ENCODE results near the gene ERCC6L.
"Not testable (repeated sequence)": the region's sequence is repeated elsewhere in the genome, so short reads cannot be mapped to it uniquely, and the experiment has no call there.

ERCC6L gene

DNA sequence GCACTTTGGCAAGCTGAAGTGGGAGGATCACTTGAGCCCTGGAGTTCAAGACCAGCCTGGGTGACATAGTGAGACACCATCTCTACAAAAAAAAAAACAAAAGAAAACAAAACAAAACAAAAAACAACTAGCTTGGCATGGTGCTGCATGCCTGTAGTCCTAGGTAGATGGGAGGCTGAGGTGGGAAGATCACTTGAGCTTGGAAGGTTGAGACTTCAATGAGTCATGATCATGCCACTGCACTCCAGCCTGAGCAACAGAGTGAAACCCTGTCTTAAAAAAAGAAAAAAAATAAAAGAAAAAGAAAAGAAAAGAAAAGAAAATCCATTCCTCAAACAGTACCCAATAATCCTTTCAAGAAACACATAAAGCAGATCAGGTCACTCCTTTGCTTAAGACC, 14.9 kb upstream of the ERCC6L start:
- no peak for DNase-seq (ENCODE audit: low spot score)

DNA sequence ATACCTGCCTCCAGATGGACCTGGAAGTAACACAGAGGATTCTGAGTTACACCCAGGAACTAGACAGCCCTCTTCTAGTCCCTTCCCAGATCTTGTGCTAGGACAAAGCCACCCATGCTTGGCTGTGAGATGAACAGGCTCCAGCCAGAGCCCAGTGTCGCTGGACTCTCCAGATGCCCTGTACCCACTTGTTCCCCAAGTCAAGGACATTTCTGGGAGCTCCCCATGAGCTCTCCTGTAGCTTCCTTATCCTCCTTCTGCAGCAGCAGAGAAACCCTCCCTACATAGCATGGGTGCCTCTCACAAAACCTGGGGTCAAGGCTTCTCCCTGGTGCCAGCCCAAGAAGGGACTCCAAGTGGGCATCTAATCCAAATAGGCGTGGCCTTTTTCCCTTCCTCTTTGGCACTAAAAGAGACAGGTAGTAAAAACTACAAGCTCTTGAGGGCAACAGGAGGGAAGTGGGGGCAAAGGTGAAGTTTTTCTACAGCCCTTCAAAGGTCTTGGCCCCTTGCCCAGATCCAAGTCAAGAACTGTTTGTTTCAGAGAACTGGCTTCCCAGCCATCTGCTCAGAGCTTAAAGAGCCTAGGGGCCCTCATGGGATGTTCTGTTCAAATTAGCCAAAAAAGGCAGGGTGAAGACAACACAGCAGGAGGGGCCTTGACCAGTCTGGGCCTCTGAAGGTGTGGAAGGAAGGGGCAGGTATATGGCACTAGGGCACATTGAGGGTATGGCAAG, 8.5 kb upstream of the ERCC6L start:
- DNase-seq (ENCODE audit: low spot score), result no peak

DNA sequence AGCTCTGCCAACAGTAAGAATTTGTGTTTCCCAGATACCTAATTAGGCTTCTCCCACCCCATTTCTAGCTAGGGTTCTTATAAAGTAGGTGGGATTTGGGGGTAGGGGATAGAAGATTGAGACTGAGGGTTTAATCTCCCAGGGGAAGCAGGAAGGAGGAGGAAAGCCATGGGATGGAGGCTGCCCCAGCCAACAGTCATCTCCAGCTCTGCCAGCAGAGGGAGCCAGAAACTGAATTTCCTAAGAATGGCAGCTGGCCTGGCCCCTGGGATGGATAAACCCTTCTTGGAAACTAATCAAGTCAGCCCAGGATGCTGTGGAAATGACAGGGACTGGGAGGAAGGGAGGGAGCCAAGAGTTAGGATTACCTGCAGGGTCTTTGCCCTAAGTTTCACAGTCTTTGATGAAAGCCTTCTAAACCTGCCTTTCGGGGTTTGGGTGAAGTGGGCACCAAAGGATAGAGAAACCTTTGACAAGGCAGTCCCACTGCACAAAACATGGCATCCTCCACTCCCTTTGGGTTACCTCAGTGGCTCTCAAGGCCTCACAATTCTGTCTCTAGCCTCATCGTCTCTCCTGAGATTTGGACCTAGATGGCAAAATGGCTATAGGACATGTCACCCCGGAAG, 6.7 kb upstream of the ERCC6L start:
- peak; percentile 26 for DNase-seq (ENCODE audit: low spot score)

DNA sequence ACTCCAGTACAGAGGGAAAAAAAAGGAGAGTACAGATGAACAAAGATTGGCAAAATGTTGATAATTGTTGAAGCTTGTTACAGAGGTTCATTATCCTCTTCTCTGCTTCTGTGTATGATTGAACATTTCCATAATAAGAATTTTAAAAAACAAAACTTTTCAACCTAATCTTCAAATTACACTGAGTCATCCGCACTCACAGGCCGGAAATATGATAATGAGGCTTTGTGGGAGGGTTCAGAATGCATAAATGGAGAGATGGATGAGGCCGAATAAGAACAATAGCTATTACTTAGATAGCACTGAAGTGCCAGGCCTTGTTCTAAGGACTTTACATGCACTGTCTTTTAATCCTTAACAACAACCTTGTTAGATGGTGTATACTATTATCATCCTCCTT, 4.6 kb upstream of the ERCC6L start:
- no peak for DNase-seq (ENCODE audit: low spot score)

DNA sequence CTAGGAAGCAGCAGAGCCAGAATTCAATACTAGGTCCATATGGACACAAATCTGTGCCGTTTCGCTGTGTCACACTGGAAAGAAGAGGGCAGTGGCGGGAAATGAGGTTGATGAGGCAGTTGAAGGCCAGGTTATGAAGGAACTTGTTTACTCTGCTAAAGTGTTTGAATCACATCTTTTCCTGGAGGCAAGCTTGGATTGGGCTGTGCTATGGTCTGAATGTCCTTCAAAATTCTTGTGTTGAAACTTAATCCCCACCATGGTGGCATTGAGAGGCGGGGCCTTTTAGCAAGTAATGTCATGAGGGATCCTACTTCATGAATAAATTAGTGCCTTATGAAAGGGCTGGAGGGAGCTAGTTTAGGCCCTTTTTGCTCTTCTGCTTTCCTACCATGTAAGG, 2.1 kb upstream of the ERCC6L start:
- no peak for DNase-seq (ENCODE audit: low spot score)

DNA sequence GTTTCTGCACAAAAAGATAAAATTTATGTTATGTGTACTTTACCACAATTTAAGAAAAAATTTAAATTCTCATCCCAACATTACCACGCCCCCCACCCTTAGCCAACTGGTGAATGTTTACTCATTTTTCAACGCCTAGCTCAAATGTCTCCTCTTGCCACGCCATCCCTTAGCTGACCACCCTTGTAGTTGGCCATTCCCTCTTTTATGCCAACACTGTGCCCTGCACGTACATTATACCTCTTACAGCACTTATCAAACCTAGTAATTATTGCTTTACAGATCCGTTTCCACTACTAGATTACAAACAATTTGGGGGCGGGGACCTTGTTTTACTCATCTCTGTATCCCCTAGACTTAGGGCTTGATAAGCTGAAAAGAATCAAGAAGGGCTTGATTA, 644 bp downstream of the ERCC6L start:
- DNase-seq (ENCODE audit: low spot score), result no peak

DNA sequence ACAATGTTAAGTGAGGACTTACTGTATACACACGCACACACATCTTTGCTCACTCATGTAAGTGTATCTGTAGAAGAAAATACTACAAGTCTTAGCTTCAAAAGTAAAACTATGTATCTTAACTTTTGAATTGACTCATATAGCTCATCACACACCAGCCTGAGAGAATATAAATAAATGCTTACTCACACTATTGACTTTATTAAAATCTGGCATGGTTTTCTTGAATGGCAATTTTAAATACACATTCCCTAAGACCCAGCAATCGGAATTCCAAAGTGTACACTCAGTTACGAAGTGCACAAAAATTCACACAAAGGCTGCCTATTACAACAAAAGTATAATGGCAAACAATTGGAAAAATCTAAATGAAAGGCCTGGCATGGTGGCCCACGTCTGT, 2.0 kb downstream of the ERCC6L start:
- DNase-seq (ENCODE audit: low spot score), result no peak

DNA sequence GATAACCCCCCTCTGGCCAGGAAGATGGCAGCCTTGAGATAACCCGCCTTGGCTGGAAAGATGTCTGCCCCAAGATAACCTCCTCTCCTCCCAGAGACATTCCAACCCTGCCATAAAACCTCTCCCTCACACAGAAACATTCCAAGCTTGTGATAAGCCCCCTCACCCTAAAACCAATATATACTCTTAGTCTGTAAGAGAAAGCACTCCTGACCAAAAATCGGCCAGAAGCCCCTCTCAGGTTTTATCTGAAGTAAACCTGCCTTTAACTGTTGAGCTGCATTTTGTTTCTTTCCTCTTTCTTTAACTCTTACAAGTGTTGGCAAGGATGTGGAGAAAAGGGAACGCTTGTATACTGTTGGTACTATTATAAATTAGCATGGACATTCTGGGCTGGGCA, 8.5 kb downstream of the ERCC6L start:
- no peak for DNase-seq (ENCODE audit: low spot score)

DNA sequence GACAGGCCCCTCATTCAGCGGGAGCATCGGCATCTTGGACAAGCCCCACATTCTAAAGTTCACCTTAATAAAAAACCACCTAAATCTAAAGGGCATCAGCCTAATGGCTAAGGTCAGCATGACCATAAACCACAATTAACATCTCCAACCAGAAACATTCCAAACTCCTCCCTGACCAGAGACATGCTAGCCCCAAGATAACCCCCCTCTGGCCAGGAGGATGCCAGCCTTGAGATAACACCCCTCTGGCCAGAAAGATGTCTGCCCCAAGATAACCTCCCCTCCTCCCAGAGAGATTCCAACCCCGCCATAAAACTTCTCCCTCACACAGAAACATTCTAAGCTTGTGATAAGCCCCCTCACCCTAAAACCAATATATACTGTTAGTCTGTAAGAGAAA, 18.5 kb downstream of the ERCC6L start:
- DNase-seq (ENCODE audit: low spot score), result not testable (repeated sequence)

DNA sequence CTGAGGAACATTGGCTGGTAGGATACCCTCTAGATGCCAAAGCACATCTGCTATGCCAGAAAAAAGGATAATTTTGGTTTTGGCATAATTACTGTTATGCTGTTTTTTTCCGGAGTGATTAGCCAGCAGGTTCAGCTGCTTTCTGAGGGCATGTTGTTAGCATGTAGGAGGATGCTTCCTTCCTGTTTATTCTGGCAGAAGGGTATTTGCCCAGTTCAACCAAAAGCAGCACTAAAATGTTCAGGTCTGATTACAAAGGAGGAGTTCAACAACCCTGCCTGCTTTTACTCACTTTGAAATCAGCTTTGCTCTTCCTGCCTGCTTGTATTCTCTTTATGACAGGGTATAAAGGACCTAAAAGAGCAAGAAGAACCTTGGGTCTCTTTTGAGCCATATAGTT, 21.9 kb downstream of the ERCC6L start:
- no peak for DNase-seq (ENCODE audit: low spot score)

DNA sequence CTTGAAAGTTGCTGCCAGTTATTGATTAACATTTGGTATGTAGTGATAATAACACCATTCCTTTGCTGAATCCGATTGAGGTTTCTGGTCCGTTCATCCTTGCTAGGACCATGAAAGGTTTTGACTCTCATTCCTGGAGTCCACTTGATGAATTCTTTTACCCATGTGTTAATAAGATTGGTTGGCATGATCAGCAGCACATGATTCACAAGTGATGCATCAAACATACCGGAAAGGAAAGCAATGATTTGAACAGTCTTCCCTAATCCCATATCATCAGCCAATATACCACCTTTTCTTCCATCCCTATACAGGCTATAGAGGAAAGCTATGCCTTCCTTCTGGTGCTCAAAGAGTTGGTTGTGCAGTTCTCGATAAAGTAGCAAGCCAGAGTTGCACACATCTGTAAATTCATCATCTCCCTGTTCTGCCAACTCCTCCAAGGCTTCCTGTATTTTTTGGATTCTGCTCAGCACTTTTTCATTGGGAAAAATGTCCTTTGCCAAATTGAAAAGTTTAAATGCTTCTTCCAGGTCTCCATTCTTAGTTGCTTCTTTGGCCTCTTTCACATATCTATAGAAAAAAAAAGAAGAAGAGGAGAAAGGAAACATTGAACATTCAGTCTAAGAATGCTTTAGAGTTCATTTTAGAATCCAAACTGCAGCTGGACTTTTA, 30.6 kb downstream of the ERCC6L start:
- no peak for DNase-seq (ENCODE audit: low spot score)

DNA sequence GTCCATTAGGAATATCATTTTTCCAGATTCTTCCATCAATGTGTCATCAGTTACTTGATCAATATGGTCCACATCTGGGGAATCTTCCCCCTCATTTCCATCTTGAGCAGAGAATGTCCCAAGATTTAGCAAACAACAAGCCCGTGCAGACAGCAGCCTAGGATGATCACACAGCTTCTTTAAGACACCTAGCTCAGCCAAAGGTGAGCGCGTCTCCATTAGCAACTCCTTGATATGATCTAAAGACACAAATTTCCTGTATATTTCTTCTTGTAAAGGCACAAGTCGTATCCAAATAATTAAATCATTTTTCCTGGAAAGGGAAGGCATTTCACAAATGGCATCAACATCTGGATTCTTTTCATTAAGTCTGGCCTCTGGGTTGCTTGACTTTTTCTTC, 31.5 kb downstream of the ERCC6L start:
- no peak for DNase-seq (ENCODE audit: low spot score)

DNA sequence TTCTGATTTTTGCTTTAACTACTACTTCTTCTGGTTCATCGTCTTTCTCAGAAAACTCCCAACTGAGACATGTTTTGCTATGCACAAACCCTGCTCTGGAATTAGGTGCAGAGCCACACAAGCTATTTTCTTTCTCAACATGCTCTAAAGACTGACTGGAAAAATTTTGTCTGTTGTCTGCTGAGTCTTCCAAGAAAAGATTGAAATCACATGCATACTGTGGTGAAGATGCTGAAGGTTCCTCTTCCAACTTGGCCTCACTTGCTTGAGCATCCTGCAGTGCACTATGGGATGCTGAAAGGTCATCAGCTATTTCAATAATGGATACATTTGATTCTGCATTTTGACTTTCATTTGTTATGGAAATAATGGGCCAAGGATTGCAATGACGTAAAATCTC, 33.1 kb downstream of the ERCC6L start:
- DNase-seq (ENCODE audit: low spot score), result no peak

DNA sequence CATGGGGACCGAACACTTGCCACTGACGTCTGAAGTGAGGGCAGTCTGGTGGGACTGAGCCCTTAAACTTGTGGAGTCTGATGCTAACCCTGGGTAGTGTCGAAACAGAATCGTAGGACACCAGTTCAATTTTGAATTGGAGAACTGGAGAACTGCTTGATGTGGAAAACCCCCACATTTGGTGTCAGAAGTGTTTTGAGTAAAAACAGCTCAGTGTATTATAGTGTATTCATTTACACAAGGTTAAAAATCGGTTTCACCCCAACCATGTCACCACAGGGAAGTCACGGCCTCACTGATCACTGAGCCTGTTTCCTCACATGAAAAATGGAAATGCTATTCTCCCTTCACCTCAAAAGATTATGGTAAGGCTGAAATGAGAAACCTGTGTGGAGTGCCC, 35.4 kb downstream of the ERCC6L start:
- no peak for DNase-seq (ENCODE audit: low spot score)

DNA sequence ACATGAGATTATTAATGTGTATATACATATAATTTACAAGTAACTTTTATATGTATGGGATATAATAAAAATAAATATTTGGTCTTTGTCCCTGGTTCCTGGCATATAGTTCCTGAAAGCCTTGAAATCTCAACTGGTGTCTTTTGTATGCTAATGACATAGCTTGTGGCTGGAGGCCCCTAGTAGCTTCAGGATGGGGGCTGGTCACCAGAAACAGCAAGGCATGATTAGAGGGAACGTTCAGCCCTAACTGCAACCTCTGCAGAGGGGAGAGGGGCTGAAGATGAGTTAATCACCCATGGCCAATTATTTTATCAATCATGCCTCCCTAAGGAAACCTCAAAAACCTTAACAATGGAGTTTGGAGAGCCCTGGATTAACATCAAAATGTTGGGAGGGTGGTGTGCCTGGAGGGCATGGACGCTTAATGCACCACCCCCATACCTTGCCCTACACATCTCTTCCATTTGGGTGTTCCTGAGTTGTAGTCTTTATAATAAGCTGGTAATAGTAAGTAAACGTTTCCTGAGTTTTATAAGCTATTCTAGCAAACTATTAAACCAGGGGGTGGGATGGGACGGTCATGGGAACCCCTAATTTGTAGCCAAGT, 35.9 kb downstream of the ERCC6L start:
- no peak for DNase-seq (ENCODE audit: low spot score)

DNA sequence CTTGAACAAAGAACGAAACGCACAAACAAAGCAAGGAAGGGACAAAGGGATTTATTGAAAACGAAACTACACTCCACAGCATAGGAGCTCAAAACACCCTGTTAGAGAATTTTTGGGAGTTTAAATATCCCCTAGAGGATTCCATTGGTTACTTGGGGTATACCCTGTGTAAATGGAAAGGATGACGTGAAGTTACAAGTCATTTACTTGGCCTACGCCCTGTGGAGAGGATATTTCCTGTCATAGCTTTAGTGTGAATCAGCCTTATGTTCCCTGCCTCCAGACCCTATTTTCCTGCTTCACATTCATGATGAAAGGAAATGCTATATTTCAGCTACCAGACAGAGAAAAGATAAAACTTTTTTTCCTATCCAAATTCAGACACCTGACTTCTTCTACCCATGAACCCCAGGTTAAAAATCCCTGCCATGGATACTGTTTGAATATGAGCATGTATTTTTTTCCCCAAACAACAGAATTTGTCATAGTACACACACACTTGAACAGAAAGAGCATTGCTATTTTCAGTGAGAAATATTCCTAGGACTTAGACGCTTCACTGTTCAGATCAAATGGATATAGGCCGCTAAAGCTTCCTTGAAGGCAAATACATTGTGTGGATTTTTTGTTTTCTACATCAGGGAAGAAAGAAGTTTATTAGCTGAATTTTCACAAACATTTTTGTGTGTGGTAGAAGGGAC, 36.8 kb downstream of the ERCC6L start:
- DNase-seq (ENCODE audit: low spot score), result no peak

DNA sequence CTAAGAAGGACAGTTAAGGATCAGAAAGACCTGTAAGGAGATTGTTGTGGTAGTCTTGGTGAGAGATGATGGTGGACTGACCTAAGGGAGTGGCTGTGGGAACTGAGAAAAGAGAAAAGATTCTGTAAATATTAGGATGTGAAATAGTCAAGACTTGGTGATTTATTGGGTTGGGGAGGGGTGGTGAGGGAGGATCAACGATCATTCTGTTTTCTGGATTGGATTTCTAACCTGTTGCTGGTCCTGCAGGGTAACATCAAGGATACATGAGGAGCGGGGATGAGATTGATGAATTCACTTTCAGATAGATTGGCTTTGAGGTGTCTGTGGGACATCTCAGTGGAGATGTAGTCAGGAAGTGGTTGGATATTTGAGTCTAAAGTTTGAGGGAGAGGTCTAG, 55.9 kb downstream of the ERCC6L start:
- DNase-seq (ENCODE audit: low spot score), result no peak

DNA sequence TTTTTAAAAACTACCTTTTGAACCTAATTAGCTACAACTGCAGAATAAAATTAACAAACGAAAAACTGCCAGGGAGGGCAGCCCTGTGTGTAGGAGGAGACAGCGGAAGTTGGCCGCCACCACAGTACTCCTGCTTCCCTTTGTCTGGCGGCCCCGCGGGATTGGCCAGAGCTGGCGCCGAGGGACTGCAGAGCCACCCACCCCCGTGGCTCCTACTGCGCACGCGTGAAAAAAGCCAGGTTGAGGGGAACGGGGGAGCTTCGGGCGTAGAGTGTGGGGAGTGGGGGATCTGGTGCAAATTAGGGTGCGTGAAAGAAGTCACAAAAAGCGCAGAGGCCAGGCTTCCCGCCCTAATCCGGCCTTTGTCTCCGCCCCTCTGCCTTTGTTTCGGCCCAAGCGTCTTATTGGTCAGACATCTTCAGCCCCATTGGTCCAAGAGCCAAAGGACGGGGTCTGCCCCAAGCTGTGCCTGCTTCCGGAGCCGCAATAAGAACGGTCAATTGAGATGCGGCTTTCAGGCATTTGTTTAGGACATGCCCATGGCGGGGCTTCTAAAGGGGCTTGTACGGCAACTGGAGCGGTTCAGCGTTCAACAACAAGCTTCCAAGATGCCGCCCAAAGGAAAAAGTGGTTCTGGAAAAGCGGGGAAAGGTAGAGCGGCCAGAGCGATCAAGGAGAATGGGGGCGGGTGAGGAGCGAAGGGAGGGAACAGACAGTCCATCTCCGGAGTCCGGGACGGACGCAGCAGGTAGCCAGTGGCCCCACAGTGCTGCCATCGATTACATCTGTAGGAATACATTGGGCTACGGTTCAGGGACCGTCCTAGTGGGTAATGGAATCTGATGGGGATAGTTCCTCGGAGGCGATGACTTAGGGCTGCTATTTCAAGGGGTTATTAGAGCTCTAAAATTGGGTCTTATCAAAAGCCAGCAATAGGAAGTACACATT, 57.4 kb downstream of the ERCC6L start, which contains the start of gene PIN4:
TSS of gene PIN4 (plus strand) at position 580 of the 948 bp plus-strand sequence. CDS start at position 609, 29 bp downstream.
- DNase-seq (ENCODE audit: low spot score), result peak; percentile 88

DNA sequence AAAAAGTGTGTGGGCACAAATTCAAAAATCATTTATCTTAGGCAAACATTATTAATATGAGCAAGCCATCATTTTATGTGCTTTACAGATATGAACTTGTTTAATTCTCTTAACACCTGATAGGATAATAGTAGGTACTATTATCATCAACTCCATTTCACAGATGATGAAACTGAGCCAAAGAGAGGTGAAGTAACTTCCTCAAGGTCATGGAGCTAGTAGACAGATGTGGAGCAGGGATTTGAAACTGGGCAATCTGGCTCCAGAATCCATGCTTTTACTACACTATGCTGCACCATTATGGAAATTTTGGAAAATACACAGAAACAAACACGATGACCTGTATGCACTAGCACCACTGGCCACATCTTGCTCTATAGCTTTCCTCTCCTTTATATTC, 58.3 kb downstream of the ERCC6L start:
- peak; percentile 5 for DNase-seq (ENCODE audit: low spot score)

DNA sequence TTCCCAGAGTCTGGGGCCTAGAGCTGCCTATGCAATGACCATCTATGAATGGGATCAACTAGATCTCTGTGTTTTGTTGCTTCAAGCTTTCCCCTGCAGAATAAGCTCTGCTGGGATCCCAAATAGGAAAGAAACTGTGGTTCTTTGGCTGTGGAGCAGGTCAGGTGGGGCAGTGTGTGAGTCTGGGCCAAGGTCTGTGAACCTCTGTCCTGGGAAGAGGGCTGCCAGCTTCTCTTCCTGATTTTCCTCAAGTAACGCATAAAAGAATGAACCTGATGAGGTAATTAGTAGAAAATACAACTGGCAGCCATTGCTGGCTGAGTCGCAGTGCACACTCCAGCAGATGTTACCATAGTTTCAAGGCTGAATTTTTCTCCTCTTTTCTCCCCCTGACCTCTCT, 61.8 kb downstream of the ERCC6L start:
- no peak for DNase-seq (ENCODE audit: low spot score)

DNA sequence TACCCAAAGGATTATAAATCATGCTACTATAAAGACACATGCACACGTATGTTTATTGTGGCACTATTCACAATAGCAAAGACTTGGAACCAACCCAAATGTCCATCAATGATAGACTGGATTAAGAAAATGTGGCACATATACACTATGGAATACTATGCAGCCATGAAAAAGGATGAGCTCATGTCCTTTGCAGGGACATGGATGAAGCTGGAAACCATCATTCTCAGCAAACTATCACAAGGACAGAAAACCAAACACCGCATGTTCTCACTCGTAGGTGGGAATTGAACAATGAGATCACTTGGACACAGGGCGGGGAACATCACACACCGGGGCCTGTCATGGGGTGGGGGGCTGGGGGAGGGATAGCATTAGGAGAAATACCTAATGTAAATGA, 62.5 kb downstream of the ERCC6L start:
- not testable (repeated sequence) for DNase-seq (ENCODE audit: low spot score)
